ENCODE measurements around the gene XDH. TPM values are rescaled to one million over a fixed set of nuclear protein-coding genes. Genes with fewer than 3 reads are reported as not detected.

XDH gene
- total and polyA plus RNA-seq, 8 donors: 0.06 to 40.8 (median 2.4) TPM

DNA sequence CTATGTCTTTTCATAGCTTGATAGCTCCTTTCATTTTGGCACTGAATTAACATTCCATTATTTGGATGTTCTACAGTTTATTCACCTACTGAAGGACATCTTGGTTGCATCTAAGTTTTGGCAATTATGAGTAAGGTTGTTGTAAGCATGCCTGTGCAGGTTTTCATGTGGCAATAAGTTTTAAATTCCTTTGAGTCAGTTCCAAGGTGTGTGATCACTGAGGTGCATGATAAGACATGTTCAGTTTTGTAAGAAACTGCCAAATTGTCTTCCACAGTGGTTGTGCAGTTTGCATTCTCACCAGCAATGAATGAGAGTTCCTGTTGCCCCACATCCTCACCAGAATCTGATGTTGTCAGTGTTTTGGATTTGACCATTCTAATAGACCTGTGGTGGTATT lies 24.2 kb downstream of the XDH start:
- DNase-seq: no peak
- Histone ChIP-seq H3K4me3 (no peak overlapping the region), H3K27me3 (no peaks in the 10 kb centered on the region), H3K27ac (no peak overlapping the region), H3K9me3 (no peaks in the 10 kb centered on the region), H3K36me3 (no peaks in the 10 kb centered on the region), H3K4me1 (no peaks in the 10 kb centered on the region)
- intact Hi-C loops (cut with DNase I; ENCODE audit: low total_unique reads): no loop called here
- TF ChIP-seq, protein P1, sequence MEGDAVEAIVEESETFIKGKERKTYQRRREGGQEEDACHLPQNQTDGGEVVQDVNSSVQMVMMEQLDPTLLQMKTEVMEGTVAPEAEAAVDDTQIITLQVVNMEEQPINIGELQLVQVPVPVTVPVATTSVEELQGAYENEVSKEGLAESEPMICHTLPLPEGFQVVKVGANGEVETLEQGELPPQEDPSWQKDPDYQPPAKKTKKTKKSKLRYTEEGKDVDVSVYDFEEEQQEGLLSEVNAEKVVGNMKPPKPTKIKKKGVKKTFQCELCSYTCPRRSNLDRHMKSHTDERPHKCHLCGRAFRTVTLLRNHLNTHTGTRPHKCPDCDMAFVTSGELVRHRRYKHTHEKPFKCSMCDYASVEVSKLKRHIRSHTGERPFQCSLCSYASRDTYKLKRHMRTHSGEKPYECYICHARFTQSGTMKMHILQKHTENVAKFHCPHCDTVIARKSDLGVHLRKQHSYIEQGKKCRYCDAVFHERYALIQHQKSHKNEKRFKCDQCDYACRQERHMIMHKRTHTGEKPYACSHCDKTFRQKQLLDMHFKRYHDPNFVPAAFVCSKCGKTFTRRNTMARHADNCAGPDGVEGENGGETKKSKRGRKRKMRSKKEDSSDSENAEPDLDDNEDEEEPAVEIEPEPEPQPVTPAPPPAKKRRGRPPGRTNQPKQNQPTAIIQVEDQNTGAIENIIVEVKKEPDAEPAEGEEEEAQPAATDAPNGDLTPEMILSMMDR (IDR thresholded peaks at IDR 0.05): no peak
- TF ChIP-seq EP300 (IDR thresholded peaks at IDR 0.05) (no peak), POLR2AphosphoS5 (IDR thresholded peaks at IDR 0.05) (no peak), POLR2A (IDR thresholded peaks at IDR 0.05) (no peak)

GRCh38 chr2:31388736-31389135 lies 25.8 kb downstream of the XDH start:
- H3K9me3 ChIP-seq: no peaks in the 10 kb centered on the region
- no peak overlapping the region for H3K27ac ChIP-seq
- no peaks in the 10 kb centered on the region for H3K27me3 ChIP-seq
- WGBS, 5 donors: 79 to 92% (median 90%) methylated on average over 4 of the region's 4 CpGs
- H3K36me3 ChIP-seq: no peaks in the 10 kb centered on the region
- TF ChIP-seq EP300 (IDR thresholded peaks at IDR 0.05): no peak
- no peak for TF ChIP-seq POLR2AphosphoS5 (IDR thresholded peaks at IDR 0.05)
- TF ChIP-seq, protein P1 (IDR thresholded peaks at IDR 0.05): no peak
- no peak for TF ChIP-seq POLR2A (IDR thresholded peaks at IDR 0.05)
- intact Hi-C loops (cut with DNase I; ENCODE audit: low total_unique reads): no loop called here
- H3K4me1 ChIP-seq: no peaks in the 10 kb centered on the region
- DNase-seq: no peak
- no peak overlapping the region for H3K4me3 ChIP-seq

DNA sequence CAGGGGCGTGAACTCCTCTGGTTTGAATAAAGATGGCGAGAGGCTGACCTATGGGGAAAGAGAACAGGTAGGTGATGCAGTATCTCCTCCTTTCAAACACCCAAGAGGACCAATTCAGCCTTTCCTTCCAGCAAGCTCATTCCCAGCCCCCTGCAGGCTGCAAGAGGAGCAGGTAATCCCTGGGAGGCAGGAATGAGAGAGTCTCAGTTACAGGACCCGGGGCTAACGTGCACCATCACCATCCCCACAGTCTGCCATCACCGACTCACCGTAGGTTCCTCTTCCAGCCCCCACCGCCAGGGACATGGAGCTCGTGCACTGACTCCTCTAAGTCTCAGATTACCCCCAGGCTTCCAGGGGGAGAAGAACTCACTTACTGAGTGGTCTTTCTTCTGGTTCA lies 26.7 kb downstream of the XDH start:
- H3K36me3 ChIP-seq: no peaks in the 10 kb centered on the region
- no peaks in the 10 kb centered on the region for H3K9me3 ChIP-seq
- H3K27me3 ChIP-seq: no peaks in the 10 kb centered on the region
- DNase-seq: no peak
- intact Hi-C loops (cut with DNase I; ENCODE audit: low total_unique reads): no loop called here
- H3K27ac ChIP-seq: no peak overlapping the region
- H3K4me3 ChIP-seq: no peak overlapping the region
- WGBS, 5 donors: 76 to 90% (median 80%) methylated on average over 8 of the region's 8 CpGs
- no peaks in the 10 kb centered on the region for H3K4me1 ChIP-seq
- TF ChIP-seq POLR2AphosphoS5 (IDR thresholded peaks at IDR 0.05): no peak
- TF ChIP-seq, protein P1 (IDR thresholded peaks at IDR 0.05): no peak
- no peak for TF ChIP-seq EP300 (IDR thresholded peaks at IDR 0.05)
- TF ChIP-seq POLR2A (IDR thresholded peaks at IDR 0.05): no peak

DNA sequence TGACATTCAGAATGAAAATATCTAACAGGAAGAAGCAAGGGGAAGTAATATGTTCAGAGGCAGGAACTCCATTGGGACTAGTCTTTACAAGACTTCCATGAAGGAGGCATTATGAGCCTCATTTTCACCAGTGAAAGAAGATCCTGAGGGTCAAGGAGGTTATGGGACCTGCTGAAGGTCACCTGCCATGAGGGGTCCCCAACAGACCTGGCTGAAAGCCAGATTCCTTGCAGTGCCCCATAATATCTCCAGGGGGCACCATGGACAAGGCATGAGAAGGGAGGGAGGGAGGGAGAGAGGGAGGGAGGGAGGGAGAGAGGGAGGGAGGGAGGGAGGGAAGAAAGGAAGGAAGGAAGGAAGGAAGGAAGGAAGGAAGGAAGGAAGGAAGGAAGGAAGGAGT lies 27.9 kb downstream of the XDH start:
- no peak for TF ChIP-seq POLR2A (IDR thresholded peaks at IDR 0.05)
- TF ChIP-seq, protein P1 (IDR thresholded peaks at IDR 0.05): no peak
- TF ChIP-seq EP300 (IDR thresholded peaks at IDR 0.05): no peak
- no peak for TF ChIP-seq POLR2AphosphoS5 (IDR thresholded peaks at IDR 0.05)
- intact Hi-C loops (cut with DNase I; ENCODE audit: low total_unique reads): no loop called here

More for the DNA sequence above, 27.9 kb downstream of the XDH start:
- DNase-seq: no peak
- no peaks in the 10 kb centered on the region for H3K4me1 ChIP-seq
- no peaks in the 10 kb centered on the region for H3K9me3 ChIP-seq
- no peaks in the 10 kb centered on the region for H3K27me3 ChIP-seq
- H3K27ac ChIP-seq: no peak overlapping the region
- no peaks in the 10 kb centered on the region for H3K36me3 ChIP-seq
- H3K4me3 ChIP-seq: no peak overlapping the region
